Epithelial cell of proximal tubule (primary cell): ENCODE data around the gene PNPLA3. TPM values are rescaled to one million over a fixed set of nuclear protein-coding genes. Genes with fewer than 3 reads are reported as not detected.

Experiments
- DNase-seq: peaks from one replicate; pipeline ENCODE4 v3.0.0-alpha.2; 2011; ENCODE audit warnings: low read depth
- H3K4me3 ChIP-seq: 2 replicates; pipeline ENCODE4 v1.5.1; 2011; ENCODE audit warnings: low read depth, mild to moderate bottlenecking, low read length
- total RNA-seq: library from RNA; depleted of rRNA; stranded (reverse); fragments of >200 nt; gene quantifications from 2 replicates; pipeline ENCODE4 v1.2.3, GENCODE V29; 2015
- TF ChIP-seq, protein P1 (sequence below): conservative IDR thresholded peaks from 2 replicates; pipeline ENCODE4 v1.5.1; 2012; ENCODE audit warnings: low read depth, mild to moderate bottlenecking, low read length

PNPLA3 gene
- total RNA-seq, 1 donor from 2014 or later = 7.6 TPM

DNA sequence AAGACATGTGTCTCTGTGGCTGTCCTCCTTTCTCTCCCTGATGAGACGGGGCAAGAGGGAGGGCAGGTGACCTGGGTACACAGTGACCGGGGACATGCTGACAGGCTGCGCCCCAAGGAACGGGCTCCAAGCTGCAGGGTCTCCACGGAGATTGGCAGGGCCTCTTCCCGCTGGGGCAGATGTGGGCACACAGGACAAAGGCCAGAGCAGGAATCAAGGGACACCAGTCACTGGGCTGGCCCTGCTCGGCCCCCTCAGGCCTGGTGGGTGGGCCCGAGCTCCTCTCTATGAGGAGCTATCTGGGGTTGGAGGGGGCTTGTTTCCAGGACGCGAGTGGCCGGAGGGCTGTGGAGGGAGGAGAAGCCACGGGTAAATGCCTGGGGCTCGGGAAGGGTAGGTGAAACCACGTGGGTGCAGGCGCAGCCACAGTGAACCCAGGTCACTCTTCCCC is 43.0 kb upstream of the PNPLA3 start:
- no peak overlapping the region for H3K4me3 ChIP-seq
- DNase-seq = no peak
- TF ChIP-seq, protein P1, sequence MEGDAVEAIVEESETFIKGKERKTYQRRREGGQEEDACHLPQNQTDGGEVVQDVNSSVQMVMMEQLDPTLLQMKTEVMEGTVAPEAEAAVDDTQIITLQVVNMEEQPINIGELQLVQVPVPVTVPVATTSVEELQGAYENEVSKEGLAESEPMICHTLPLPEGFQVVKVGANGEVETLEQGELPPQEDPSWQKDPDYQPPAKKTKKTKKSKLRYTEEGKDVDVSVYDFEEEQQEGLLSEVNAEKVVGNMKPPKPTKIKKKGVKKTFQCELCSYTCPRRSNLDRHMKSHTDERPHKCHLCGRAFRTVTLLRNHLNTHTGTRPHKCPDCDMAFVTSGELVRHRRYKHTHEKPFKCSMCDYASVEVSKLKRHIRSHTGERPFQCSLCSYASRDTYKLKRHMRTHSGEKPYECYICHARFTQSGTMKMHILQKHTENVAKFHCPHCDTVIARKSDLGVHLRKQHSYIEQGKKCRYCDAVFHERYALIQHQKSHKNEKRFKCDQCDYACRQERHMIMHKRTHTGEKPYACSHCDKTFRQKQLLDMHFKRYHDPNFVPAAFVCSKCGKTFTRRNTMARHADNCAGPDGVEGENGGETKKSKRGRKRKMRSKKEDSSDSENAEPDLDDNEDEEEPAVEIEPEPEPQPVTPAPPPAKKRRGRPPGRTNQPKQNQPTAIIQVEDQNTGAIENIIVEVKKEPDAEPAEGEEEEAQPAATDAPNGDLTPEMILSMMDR = no peak

DNA sequence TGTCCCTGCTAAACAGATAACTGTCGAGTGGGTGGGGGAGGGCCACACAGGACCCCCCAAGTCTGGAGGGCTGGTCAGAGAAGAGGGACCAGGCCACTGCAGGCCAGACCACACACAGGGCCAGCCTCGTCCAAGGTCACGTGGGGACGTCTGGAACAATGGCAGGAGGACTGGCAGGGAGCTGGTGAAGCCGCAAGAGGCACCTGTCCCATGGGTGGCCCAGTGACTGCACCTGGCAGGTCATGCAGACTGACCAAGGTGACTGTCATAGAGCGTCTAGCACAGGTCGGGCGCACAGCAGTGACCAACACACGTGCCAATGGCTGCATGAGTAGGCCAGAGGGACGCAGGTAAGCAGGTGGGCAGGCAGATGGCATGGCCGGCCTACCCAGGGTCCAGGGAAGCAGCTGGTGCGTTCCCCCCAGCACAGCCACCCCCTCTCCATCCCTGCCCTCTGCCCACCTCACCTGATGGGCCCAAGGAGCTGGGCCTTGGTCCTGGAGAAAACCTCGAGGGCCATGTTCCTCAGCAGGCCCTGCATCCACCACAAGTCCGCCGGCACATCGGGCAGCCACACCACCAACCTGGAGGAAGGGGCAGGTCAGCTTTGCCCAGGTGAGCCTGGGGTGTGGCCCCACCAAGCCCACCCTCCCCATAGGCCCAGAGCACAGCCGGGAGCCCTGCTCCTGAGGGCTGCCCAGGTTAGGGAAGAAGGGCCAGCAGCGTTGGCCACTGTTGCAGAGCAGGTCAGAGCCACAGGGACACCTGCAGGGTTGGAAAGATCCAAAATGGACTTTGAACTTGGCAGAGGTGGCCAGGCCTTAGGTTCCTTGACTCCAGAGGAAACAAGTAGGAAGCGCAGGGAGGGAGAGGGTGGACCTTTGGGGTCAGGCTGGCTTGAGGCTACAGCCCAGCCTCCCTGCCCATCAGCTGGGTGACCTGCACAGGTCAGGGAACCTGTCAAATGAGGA is 42.2 kb upstream of the PNPLA3 start:
- TF ChIP-seq, protein P1 = no peak
- H3K4me3 ChIP-seq = no peak overlapping the region
- no peak for DNase-seq

DNA sequence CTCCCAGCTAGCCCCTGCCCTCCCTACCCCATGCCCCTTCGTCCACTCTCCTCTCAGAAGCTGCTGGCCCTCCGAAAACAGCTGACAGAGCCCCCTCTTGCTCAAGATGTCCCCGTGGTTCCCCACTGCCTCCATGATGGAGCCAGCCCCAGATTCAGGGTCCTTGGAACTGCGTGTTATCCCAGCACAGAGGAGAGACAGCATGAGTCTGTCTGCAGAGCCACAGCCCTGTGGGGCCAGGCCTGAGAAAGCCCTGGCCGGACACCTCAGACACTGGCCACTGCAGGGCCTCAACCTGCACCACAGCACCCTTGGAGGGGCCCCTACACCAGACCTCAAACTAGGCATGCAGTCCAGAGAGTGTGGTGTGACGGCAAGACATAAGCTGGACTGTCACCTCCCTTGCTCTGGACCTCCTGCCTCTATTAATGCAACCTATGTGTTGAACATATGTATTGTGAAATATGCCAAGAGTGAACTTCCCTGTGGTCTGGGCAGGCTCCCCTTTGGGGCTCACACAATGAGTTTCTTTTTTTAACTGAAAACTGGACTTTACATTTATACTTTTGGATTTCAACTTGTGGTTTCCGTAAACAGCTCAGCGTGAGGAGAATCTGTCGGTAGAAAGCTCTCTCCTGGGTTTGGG is 41.4 kb upstream of the PNPLA3 start:
- DNase-seq = no peak

DNA sequence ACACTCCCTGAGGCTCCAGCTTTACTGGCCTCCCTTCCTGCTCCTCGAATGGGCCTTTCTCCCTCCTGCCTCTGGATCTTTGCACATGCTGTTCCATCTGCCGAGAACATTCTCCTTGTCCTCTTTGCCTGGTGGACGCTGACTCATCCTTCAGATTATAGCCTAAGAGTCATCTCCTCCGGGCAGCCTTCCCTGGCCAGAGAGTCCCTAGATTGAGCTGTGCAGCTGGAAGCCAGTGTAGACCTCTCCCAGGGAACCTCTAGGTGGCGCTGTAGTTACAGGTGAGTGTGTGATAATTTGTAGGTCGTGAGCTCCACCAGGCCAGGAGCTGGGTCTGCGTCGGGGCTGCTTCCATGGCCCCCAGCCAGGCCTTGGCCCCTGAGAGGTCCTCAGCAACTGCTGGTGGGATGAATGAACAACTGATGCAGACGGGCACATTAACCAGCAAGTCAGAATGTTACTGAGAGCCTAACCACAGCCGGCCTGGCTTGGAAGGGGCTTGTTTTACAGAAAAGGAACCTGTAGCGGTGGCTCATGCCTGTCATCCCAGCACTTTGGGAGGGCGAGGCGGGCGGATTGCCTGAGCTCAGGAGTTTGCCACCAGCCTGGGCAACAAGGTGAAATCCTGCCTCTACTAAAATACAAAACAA is 40.5 kb upstream of the PNPLA3 start:
- no peak overlapping the region for H3K4me3 ChIP-seq
- TF ChIP-seq, protein P1 = peak; percentile 76

More for the DNA sequence above, 41.4 kb upstream of the PNPLA3 start:
- H3K4me3 ChIP-seq = no peak overlapping the region
- TF ChIP-seq, protein P1 = no peak

DNA sequence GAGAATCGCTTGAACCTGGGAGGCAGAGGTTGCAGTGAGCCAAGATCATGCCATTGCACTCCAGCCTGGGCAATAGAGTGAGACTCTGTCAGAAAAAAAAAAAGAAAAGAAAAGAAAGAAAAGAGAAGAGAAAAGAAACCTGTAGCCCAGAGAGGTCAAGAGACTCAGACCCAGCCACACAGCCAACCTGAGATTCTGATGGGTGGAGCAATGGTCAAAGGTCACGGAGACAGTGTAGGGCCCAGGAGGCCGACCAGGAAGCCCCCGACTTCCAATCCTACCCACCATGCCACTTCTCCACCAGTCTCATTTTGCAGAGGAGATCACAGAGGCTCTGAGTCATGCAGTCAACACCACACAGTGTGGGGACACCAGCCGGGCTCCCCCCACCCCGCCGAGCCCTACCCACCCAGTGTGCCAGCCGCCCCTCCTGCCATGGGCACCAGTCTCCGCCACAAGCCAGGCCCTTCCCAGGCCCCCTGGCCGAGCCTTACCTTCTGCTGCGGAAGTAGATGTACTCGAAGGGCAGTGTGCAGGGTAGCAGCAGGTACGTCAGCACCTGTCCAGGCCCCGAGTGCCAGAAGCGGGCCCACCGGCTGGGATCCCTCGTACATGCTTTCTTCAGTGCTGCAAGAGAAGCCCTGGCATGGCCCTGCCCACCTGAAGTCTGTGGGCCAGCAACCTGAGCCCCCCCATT is 39.7 kb upstream of the PNPLA3 start:
- no peak overlapping the region for H3K4me3 ChIP-seq
- no peak for DNase-seq
- TF ChIP-seq, protein P1 = no peak

More for the DNA sequence above, 40.5 kb upstream of the PNPLA3 start:
- DNase-seq = peak; percentile 19

DNA sequence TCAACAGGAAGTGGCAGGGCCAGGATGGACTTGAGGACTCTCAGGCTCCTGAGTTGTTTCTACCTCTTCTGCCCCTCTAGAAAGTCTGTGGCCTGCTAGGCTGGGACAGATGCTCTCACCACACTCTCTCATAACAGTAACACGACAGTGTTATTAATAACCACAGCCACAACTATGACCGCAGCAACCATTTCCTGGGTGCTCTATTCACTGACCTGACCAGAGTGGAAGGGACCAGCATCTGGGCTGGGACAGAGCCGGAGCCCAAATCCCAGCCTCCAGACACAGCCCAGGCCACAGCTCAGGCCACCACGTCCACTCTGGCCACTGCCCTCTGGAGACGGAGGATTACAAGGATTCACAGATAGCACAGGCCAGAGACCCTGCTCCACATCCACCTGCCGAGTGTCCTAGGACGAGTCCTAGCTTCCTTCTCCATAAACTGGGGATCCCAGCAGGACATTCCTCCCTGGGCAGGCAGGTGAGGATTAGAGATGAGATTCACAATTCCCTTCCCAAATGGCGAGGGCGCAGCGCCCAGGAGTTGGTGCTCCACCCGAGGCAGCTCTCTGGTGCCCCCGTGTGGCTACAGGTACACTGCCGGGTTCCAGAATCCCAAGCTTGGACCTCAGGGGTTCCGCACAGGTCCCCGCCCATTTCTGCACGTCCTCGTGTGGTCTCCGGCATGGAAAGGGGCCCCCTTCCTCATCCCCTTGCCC is 38.8 kb upstream of the PNPLA3 start:
- TF ChIP-seq, protein P1 = peak; percentile 85
- no peak overlapping the region for H3K4me3 ChIP-seq
- DNase-seq = no peak
